ENCODE measurements around the gene FAM162B.

- no peak for TF ChIP-seq CTCF (IDR thresholded peaks at IDR 0.05)
- TF ChIP-seq POLR2A (IDR thresholded peaks at IDR 0.05): no peak
Measured at GRCh38 chr6:116714296-116714695, 51.2 kb downstream of the FAM162B start.

Data from breast epithelium (tissue), 3 donors.